PC-9 (cell line): ENCODE measurements around the gene NEU4.

Experiments used
- EZH2 ChIP-seq: fragments of 200-600 bp; sonication (generic); IDR thresholded peaks from 2 replicates; pipeline ENCODE4 v1.8.0; 2017; ENCODE audit warnings: antibody characterized with exemption, low read depth
- TF ChIP-seq, protein P1 (sequence below): fragments of 200-600 bp; sonication (generic); conservative IDR thresholded peaks from 2 replicates; pipeline ENCODE4 v1.6.1; 2017; ENCODE audit warnings: mixed run types, antibody characterized with exemption, mild to moderate bottlenecking, moderate library complexity

GRCh38 chr2:241794250-241794823 is 14.7 kb upstream of the NEU4 start:
- no peak for TF ChIP-seq EZH2
- TF ChIP-seq, protein P1, sequence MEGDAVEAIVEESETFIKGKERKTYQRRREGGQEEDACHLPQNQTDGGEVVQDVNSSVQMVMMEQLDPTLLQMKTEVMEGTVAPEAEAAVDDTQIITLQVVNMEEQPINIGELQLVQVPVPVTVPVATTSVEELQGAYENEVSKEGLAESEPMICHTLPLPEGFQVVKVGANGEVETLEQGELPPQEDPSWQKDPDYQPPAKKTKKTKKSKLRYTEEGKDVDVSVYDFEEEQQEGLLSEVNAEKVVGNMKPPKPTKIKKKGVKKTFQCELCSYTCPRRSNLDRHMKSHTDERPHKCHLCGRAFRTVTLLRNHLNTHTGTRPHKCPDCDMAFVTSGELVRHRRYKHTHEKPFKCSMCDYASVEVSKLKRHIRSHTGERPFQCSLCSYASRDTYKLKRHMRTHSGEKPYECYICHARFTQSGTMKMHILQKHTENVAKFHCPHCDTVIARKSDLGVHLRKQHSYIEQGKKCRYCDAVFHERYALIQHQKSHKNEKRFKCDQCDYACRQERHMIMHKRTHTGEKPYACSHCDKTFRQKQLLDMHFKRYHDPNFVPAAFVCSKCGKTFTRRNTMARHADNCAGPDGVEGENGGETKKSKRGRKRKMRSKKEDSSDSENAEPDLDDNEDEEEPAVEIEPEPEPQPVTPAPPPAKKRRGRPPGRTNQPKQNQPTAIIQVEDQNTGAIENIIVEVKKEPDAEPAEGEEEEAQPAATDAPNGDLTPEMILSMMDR, result no peak
